A673 (cell line): Measurements from ENCODE around the gene MISP3. TPM values are rescaled to one million over a fixed set of nuclear protein-coding genes. Genes with fewer than 3 reads are reported as not detected.

ENCODE experiments used
- BruUV-seq: library from RNA; stranded (reverse); fragments of 400-500 nt; replicated peaks from 2 replicates; lab custom pipeline; 2021; lab: Mats Ljungman, UMichigan
- CTCF ChIA-PET: fragments of 300-600 bp; sonication (Branson Sonifier 250); formaldehyde crosslinking; loops from one replicate; lab custom pipeline; 2022; ENCODE audit warnings: antibody characterized with exemption; lab: Charles Lee
- POLR2A ChIA-PET: fragments of 300-600 bp; sonication (Branson Sonifier 250); formaldehyde crosslinking; loops from one replicate; lab custom pipeline; 2022; ENCODE audit warnings: antibody characterized with exemption; ENCODE audit not compliant: low non-redundant PET; lab: Charles Lee
- DNase-seq: peaks from one replicate; pipeline ENCODE4 v3.0.0-alpha.2; 2015; ENCODE audit warnings: low spot score
- H3K27ac ChIP-seq: fragments of 200-600 bp; sonication (generic); 2 replicates; pipeline ENCODE4 v1.5.1; 2016; ENCODE audit warnings: mixed run types, low read depth, mild to moderate bottlenecking, mixed read lengths, antibody characterized with exemption, low read length; ENCODE audit not compliant: poor library complexity, severe bottlenecking
- H3K27me3 ChIP-seq: fragments of 200-600 bp; sonication (generic); replicated peaks from 2 replicates; pipeline ENCODE4 v1.6.1; 2017; ENCODE audit warnings: mixed run types, low read depth, mild to moderate bottlenecking, mixed read lengths, antibody characterized with exemption, low read length; ENCODE audit not compliant: insufficient read depth, poor library complexity
- H3K36me3 ChIP-seq: fragments of 200-600 bp; sonication (generic); 2 replicates; pipeline ENCODE4 v1.6.1; 2016; ENCODE audit warnings: mixed run types, mild to moderate bottlenecking, mixed read lengths, antibody characterized with exemption, low read length; ENCODE audit not compliant: insufficient read depth, poor library complexity, severe bottlenecking
- H3K4me1 ChIP-seq: fragments of 200-600 bp; sonication (generic); 2 replicates; pipeline ENCODE4 v1.6.1; 2017; ENCODE audit warnings: mixed run types, mild to moderate bottlenecking, mixed read lengths, antibody characterized with exemption, low read length; ENCODE audit not compliant: insufficient read depth, poor library complexity, severe bottlenecking
- H3K4me3 ChIP-seq: fragments of 200-600 bp; sonication (generic); 2 replicates; pipeline ENCODE4 v1.5.1; 2016; ENCODE audit warnings: low read depth, mixed run types, mild to moderate bottlenecking, mixed read lengths, low read length; ENCODE audit not compliant: poor library complexity, severe bottlenecking
- H3K9me3 ChIP-seq: fragments of 200-600 bp; sonication (generic); 2 replicates; pipeline ENCODE4 v1.6.1; 2016; ENCODE audit warnings: mixed run types, low read depth, mild to moderate bottlenecking, mixed read lengths, antibody characterized with exemption, low read length; ENCODE audit not compliant: poor library complexity, severe bottlenecking
- EZH2 ChIP-seq: fragments of 200-600 bp; sonication (generic); IDR thresholded peaks from 2 replicates; pipeline ENCODE4 v1.6.1; 2017; ENCODE audit warnings: borderline replicate concordance, low read depth, mild to moderate bottlenecking, mixed read lengths, antibody characterized with exemption, low read length; ENCODE audit not compliant: poor library complexity, severe bottlenecking
- intact Hi-C: fragments of 100-400 bp; cut with micrococcal nuclease; formaldehyde crosslinking; loops from one replicate; pipeline ENCODE4 v1.10.0; 2022; ENCODE audit not compliant: unreplicated experiment
- total RNA-seq: library from RNA; stranded (reverse); gene quantifications from 2 replicates; pipeline ENCODE4 v1.2.3, GENCODE V29; 2021
- TF ChIP-seq, protein P1 (sequence below): fragments of 300-800, 200-600 bp; sonication (generic); conservative IDR thresholded peaks from 2 replicates; pipeline ENCODE4 v1.5.1; 2017; ENCODE audit warnings: low read depth, mild to moderate bottlenecking, antibody characterized with exemption, low read length, moderate library complexity, mixed read lengths

MISP3 gene
- total RNA-seq, 1 experiment from 2014 or later: 0.26 TPM

DNA sequence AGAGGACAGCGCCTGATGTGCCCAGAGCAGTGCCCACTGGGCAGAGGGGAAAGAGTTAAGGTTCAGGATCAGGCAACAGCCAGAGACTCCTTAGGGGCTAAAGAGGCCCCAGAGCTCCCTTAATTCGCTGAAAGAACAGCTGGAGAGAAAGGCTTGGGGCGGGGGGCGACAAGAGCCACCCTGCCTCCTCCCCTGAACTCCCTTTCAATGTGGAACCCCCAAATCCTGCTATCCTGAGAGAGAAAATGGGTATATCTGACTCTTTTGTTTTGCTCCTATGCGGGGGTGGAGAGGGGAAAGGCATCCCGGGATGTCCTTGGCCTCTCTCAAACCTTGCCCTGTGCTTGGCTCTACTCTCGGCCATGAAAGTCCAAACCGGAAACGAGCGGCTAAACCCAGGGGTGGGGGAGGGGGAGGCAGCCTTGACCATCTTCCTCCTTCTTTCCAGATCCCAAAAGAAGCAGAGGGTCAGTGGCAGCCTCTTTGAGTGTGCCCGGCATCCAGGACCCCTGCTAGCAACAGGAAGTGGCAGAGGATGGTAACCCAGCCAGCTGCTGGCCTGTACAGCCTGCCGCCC is 40.3 kb downstream of the MISP3 start:
- intact Hi-C loops: no loop called here
- DNase-seq: no peak
- H3K4me1 ChIP-seq: peaks cover 18% of the 10 kb centered on the region
- POLR2A ChIA-PET: no interaction called here
- no peaks in the 10 kb centered on the region for H3K9me3 ChIP-seq
- TF ChIP-seq, protein P1, sequence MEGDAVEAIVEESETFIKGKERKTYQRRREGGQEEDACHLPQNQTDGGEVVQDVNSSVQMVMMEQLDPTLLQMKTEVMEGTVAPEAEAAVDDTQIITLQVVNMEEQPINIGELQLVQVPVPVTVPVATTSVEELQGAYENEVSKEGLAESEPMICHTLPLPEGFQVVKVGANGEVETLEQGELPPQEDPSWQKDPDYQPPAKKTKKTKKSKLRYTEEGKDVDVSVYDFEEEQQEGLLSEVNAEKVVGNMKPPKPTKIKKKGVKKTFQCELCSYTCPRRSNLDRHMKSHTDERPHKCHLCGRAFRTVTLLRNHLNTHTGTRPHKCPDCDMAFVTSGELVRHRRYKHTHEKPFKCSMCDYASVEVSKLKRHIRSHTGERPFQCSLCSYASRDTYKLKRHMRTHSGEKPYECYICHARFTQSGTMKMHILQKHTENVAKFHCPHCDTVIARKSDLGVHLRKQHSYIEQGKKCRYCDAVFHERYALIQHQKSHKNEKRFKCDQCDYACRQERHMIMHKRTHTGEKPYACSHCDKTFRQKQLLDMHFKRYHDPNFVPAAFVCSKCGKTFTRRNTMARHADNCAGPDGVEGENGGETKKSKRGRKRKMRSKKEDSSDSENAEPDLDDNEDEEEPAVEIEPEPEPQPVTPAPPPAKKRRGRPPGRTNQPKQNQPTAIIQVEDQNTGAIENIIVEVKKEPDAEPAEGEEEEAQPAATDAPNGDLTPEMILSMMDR: no peak
- TF ChIP-seq EZH2: no peak
- no peaks in the 10 kb centered on the region for H3K27me3 ChIP-seq
- H3K36me3 ChIP-seq: no peaks in the 10 kb centered on the region
- H3K4me3 ChIP-seq: no peak overlapping the region
- H3K27ac ChIP-seq: peak overlapping the region; percentile 29
- CTCF ChIA-PET: no interaction called here
- BruUV-seq: no TSS peak

DNA sequence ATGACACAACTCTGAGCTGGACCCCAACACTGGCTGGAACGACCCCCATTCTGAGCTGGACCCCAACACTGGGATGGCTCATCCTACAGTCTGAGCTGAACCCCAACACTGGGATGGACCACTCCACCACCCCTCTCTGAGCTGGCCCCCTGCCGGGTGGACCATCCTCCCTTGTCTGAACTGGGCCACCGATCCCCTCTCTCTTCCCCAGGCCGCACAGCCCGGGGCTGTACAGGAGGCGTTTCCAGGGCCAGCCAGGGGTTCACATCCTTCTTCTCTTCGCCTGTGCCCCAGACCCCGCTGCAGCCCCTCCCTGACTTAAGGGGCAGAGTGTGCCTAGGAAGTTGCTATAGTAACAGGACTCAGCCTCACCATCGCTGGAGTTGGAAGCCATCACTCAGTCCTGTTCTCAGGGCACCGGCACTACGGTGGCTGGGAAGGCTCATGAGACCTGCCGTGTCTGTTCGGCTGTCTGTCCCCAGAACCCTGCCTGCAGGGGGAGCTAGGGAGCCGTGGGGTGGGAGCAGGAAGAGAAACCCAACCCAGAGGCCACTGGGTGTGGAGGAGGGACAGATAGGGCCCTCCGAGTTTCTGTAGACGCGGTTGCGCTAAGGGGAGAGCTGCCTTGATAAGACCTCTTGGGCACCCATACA is 41.3 kb downstream of the MISP3 start:
- no peak for DNase-seq
- H3K27me3 ChIP-seq: no peaks in the 10 kb centered on the region
- H3K27ac ChIP-seq: no peak overlapping the region
- POLR2A ChIA-PET: no interaction called here
- no peaks in the 10 kb centered on the region for H3K9me3 ChIP-seq
- no TSS peak for BruUV-seq
- TF ChIP-seq EZH2: no peak
- TF ChIP-seq, protein P1: peak; percentile 52
- CTCF ChIA-PET: interaction anchor here (0.5 kb wide), 1 partner anchor 14 kb away, joined by 4 read pairs; no protein-coding TSS in a partner anchor
- intact Hi-C loops: no loop called here
- no peaks in the 10 kb centered on the region for H3K36me3 ChIP-seq
- H3K4me1 ChIP-seq: peaks cover 20% of the 10 kb centered on the region
- H3K4me3 ChIP-seq: no peak overlapping the region

DNA sequence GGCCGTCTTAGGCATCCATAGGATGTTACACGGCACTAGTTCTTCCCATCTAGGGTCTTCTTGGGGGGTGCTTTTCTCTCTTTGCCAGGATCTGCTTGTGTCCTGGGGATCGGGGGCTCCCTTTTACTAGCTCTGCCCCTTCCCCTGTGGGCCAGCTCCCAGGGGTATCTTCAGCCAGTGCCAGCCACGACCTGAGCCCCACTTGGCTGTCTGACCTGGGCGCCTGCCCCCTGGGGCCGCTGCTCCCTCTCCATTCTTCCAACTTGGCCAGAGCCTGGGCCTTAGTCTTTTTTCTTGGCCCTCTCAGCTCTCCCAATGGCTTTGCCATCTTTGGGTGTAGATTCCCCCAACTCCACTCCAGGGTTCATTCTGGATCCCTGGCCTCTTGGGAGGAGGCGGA is 41.9 kb downstream of the MISP3 start:
- CTCF ChIA-PET: interaction anchor here (0.5 kb wide), 1 partner anchor 15 kb away, joined by 4 read pairs; no protein-coding TSS in a partner anchor
- peaks cover 24% of the 10 kb centered on the region for H3K4me1 ChIP-seq
- no peak overlapping the region for H3K27ac ChIP-seq
- no peak for DNase-seq
- POLR2A ChIA-PET: no interaction called here
- TF ChIP-seq EZH2: no peak
- TF ChIP-seq, protein P1: no peak
- no peaks in the 10 kb centered on the region for H3K9me3 ChIP-seq
- no peaks in the 10 kb centered on the region for H3K36me3 ChIP-seq
- no peak overlapping the region for H3K4me3 ChIP-seq
- intact Hi-C loops: no loop called here
- BruUV-seq: no TSS peak
- no peaks in the 10 kb centered on the region for H3K27me3 ChIP-seq
